H1 (cell line): ENCODE results near the gene KIF5A. TPM values are rescaled to one million over a fixed set of nuclear protein-coding genes. Genes with fewer than 3 reads are reported as not detected.

Source experiments
- CTCF ChIA-PET: fragments of 300-600 bp; sonication (Branson Sonifier 250); formaldehyde crosslinking; loops from one replicate; lab custom pipeline; 2021; ENCODE audit not compliant: partially characterized antibody; lab: Charles Lee
- POLR2A ChIA-PET: fragments of 300-600 bp; sonication (Branson Sonifier 250); formaldehyde crosslinking; loops from one replicate; lab custom pipeline; 2021; ENCODE audit warnings: inconsistent platforms; ENCODE audit not compliant: partially characterized antibody; lab: Charles Lee
- DNase-seq, 2 experiments: peaks; one replicate each; pipeline versions ENCODE4 v3.0.0 to v3.0.0-alpha.2; 2010 to 2022; ENCODE audit warnings: low spot score in 2 of 2, low read depth in 1 of 2, mixed read lengths in 1 of 2
- FAIRE-seq: peaks from 2 replicates; lab custom pipeline; 2011; peaks lifted over from hg19 to GRCh38; lab: Jason Lieb, UNC
- H2AFZ ChIP-seq: 2 replicates; pipeline ENCODE4 v1.8.1; 2012; ENCODE audit warnings: low read length, inconsistent platforms
- H2AK5ac ChIP-seq: 2 replicates; pipeline ENCODE4 v1.6.1; 2013; ENCODE audit warnings: low read depth, low read length
- H2BK120ac ChIP-seq: replicated peaks from 2 replicates; pipeline ENCODE3; 2013; ENCODE audit warnings: low read depth, low read length, inconsistent platforms
- H2BK12ac ChIP-seq: 2 replicates; pipeline ENCODE4 v1.6.1; 2013; ENCODE audit warnings: low read depth, low read length
- H2BK15ac ChIP-seq: 2 replicates; pipeline ENCODE4 v1.6.1; 2013; ENCODE audit warnings: low read length
- H2BK20ac ChIP-seq: 2 replicates; pipeline ENCODE4 v1.6.1; 2013; ENCODE audit warnings: low read length
- H2BK5ac ChIP-seq: 2 replicates; pipeline ENCODE4 v1.6.1; 2013; ENCODE audit warnings: low read depth, low read length
- H3K14ac ChIP-seq: 2 replicates; pipeline ENCODE4 v1.6.1; 2013; ENCODE audit warnings: inconsistent platforms; ENCODE audit not compliant: insufficient read length
- H3K18ac ChIP-seq: 2 replicates; pipeline ENCODE4 v1.6.1; 2013; ENCODE audit warnings: low read length; ENCODE audit errors: extremely low read depth
- H3K23ac ChIP-seq: 2 replicates; pipeline ENCODE4 v1.6.1; 2013; ENCODE audit warnings: inconsistent platforms; ENCODE audit not compliant: insufficient read length
- H3K23me2 ChIP-seq: 2 replicates; pipeline ENCODE4 v1.6.1; 2013; ENCODE audit warnings: low read depth, low read length
- H3K27ac ChIP-seq: 2 replicates; pipeline ENCODE4 v1.6.1; 2011; ENCODE audit warnings: low read depth, low read length, inconsistent platforms
- H3K27me3 ChIP-seq, 4 experiments: replicated peaks in 1 of 4; 1 replicate in 1 of 4; 2 replicates in 3 of 4; pipeline versions ENCODE4 v1.6.1 to v1.8.1; 2011 to 2013; ENCODE audit warnings: low read length in 3 of 4, mild to moderate bottlenecking in 3 of 4, inconsistent platforms in 2 of 4, mixed read lengths in 2 of 4, moderate library complexity in 1 of 4; ENCODE audit not compliant: control insufficient read depth in 3 of 4, insufficient read depth in 3 of 4; ENCODE audit errors: extremely low read depth in 1 of 4
- H3K36me3 ChIP-seq, 4 experiments: 2 replicates each; pipeline versions ENCODE4 v1.6.1 to v1.8.1; 2011 to 2013; ENCODE audit warnings: mild to moderate bottlenecking in 4 of 4, low read length in 3 of 4, moderate library complexity in 2 of 4, control low read depth in 1 of 4, inconsistent platforms in 1 of 4; ENCODE audit not compliant: insufficient read depth in 4 of 4, control insufficient read depth in 2 of 4
- H3K4ac ChIP-seq: replicated peaks from 2 replicates; pipeline ENCODE3; 2013; ENCODE audit warnings: low read length, low read depth, mixed read lengths, inconsistent platforms; ENCODE audit not compliant: insufficient read length
- H3K4me1 ChIP-seq, 4 experiments: replicated peaks in 1 of 4; 1 replicate in 1 of 4; 2 replicates in 3 of 4; pipeline versions ENCODE4 v1.6.1 to v1.8.1; 2011 to 2013; ENCODE audit warnings: low read length in 3 of 4, inconsistent platforms in 2 of 4, mixed read lengths in 1 of 4; ENCODE audit not compliant: insufficient read depth in 4 of 4, control insufficient read depth in 3 of 4
- H3K4me2 ChIP-seq, 2 experiments: 2 replicates each; pipeline versions ENCODE4 v1.6.1 to v1.8.1; 2011 to 2013; ENCODE audit warnings: low read depth in 2 of 2, low read length in 2 of 2, control low read depth in 1 of 2, inconsistent platforms in 1 of 2, mild to moderate bottlenecking in 1 of 2; ENCODE audit not compliant: insufficient read depth in 1 of 2
- H3K4me3 ChIP-seq, 4 experiments: fragments of 200-600, 300-600 bp in 1 of 4; sonication (generic), shearing (Covaris generic), sonication (Bioruptor Twin) in 1 of 4; 2 replicates each; pipeline versions ENCODE4 v1.5.1 to v1.8.1; 2011 to 2016; ENCODE audit warnings: low read length in 4 of 4, low read depth in 3 of 4, control low read depth in 2 of 4, inconsistent platforms in 2 of 4, mild to moderate bottlenecking in 2 of 4, mixed read lengths in 1 of 4, moderate library complexity in 1 of 4; ENCODE audit not compliant: insufficient read depth in 2 of 4; ENCODE audit errors: extremely low read depth in 1 of 4
- H3K56ac ChIP-seq: replicated peaks from 2 replicates; pipeline ENCODE3; 2013; ENCODE audit warnings: low read depth, mild to moderate bottlenecking, mixed read lengths, low read length, inconsistent platforms; ENCODE audit not compliant: insufficient read length
- H3K79me1 ChIP-seq: 2 replicates; pipeline ENCODE4 v1.6.1; 2013; ENCODE audit warnings: low read depth, low read length, control low read depth
- H3K79me2 ChIP-seq, 2 experiments: 2 replicates each; pipeline versions ENCODE4 v1.6.1 to v1.8.1; 2012 to 2013; ENCODE audit warnings: low read length in 2 of 2, mild to moderate bottlenecking in 2 of 2, inconsistent platforms in 1 of 2; ENCODE audit not compliant: insufficient read depth in 2 of 2, control insufficient read depth in 1 of 2
- H3K9ac ChIP-seq, 4 experiments: replicated peaks in 1 of 4; 1 replicate in 1 of 4; 2 replicates in 3 of 4; pipeline versions ENCODE4 v1.6.1 to v1.8.1; 2011 to 2013; ENCODE audit warnings: low read depth in 3 of 4, low read length in 3 of 4, control low read depth in 2 of 4, mild to moderate bottlenecking in 2 of 4, moderate library complexity in 2 of 4, inconsistent platforms in 1 of 4; ENCODE audit errors: extremely low read depth in 1 of 4
- H3K9me3 ChIP-seq, 2 experiments: 2 replicates each; pipeline versions ENCODE4 v1.6.1 to v1.8.1; 2012 to 2013; ENCODE audit warnings: mild to moderate bottlenecking in 2 of 2, moderate library complexity in 2 of 2, control low read depth in 1 of 2, inconsistent platforms in 1 of 2, low read depth in 1 of 2, low read length in 1 of 2, mixed read lengths in 1 of 2; ENCODE audit not compliant: insufficient read depth in 2 of 2
- H4K20me1 ChIP-seq, 2 experiments: replicated peaks in 1 of 2; 2 replicates each; pipeline versions ENCODE3 to v1.8.1; 2011 to 2013; ENCODE audit warnings: inconsistent platforms in 2 of 2, low read length in 2 of 2, mild to moderate bottlenecking in 1 of 2; ENCODE audit not compliant: insufficient read depth in 2 of 2, control insufficient read depth in 1 of 2
- H4K5ac ChIP-seq: 2 replicates; pipeline ENCODE4 v1.6.1; 2013; ENCODE audit warnings: low read length, low read depth, mixed read lengths, inconsistent platforms; ENCODE audit not compliant: insufficient read length
- H4K8ac ChIP-seq: 2 replicates; pipeline ENCODE4 v1.8.0; 2013; ENCODE audit warnings: mild to moderate bottlenecking, moderate library complexity, low read length, inconsistent platforms; ENCODE audit not compliant: insufficient read depth; ENCODE audit errors: extremely low read depth
- H4K91ac ChIP-seq: replicated peaks from 2 replicates; pipeline ENCODE3; 2013; ENCODE audit warnings: low read length, mixed read lengths, inconsistent platforms; ENCODE audit not compliant: insufficient read length
- HDAC2 ChIP-seq, 2 experiments: fragments of 300-600 bp in 1 of 2; sonication (generic) in 1 of 2; IDR thresholded peaks; 2 replicates each; pipeline ENCODE4 v1.6.1; 2011 to 2012; ENCODE audit warnings: low read depth in 2 of 2, low read length in 2 of 2, mild to moderate bottlenecking in 2 of 2, moderate library complexity in 2 of 2, borderline replicate concordance in 1 of 2, inconsistent platforms in 1 of 2
- HDAC6 ChIP-seq: IDR thresholded peaks from one replicate; pipeline ENCODE4 v1.7.1; 2012; ENCODE audit warnings: low read depth, mild to moderate bottlenecking, inconsistent platforms, low read length, moderate library complexity
- NANOG ChIP-seq: IDR thresholded peaks from 2 replicates; pipeline ENCODE4 v1.6.1; 2011; ENCODE audit warnings: low read length, low read depth, mild to moderate bottlenecking, inconsistent platforms; ENCODE audit not compliant: insufficient read depth, poor library complexity, severe bottlenecking
- SAP30 ChIP-seq: fragments of 300-600 bp; sonication (generic); IDR thresholded peaks from 2 replicates; pipeline ENCODE4 v1.7.1; 2012; ENCODE audit warnings: low read length, moderate library complexity, mild to moderate bottlenecking, inconsistent platforms; ENCODE audit not compliant: insufficient read depth, insufficient replicate concordance
- SIRT6 ChIP-seq: IDR thresholded peaks from one replicate; pipeline ENCODE4 v1.7.1; 2012; ENCODE audit warnings: low read length, inconsistent platforms
- TAF7 ChIP-seq: optimal IDR thresholded peaks from 2 replicates; pipeline ENCODE3; 2011; ENCODE audit warnings: low read depth, mild to moderate bottlenecking, inconsistent platforms, low read length, moderate library complexity, borderline replicate concordance
- WGBS, 2 experiments: shearing (Covaris generic) in 1 of 2; methylation state at CpG; one replicate each; pipeline versions ENCODE4 v1.1.6 to v1.1.7; 2013 to 2015; ENCODE audit warnings: low lambda C conversion rate in 2 of 2, mixed read lengths in 2 of 2, inconsistent platforms in 1 of 2, low coverage in 1 of 2, missing lambda C conversion rate in 1 of 2; ENCODE audit not compliant: insufficient replicate concordance in 2 of 2, insufficient coverage in 1 of 2, insufficient read length in 1 of 2; ENCODE audit errors: extremely low coverage in 1 of 2, missing lambda C conversion rate in 1 of 2; 5-methylcytosine and 5-hydroxymethylcytosine counted together
- polyA plus RNA-seq, 7 experiments: library from polyadenylated mRNA; depleted of rRNA in 3 of 7; stranded (reverse) in 5 of 7; unstranded in 2 of 7; fragments of >200 nt in 5 of 7; fragments of 200-250 nt in 2 of 7; gene quantifications; 1 replicate in 5 of 7; 2 replicates in 1 of 7; 4 replicates in 1 of 7; pipeline versions ENCODE4 v1.2.1 to v1.2.3, GENCODE V29; 2011 to 2013; ENCODE audit warnings: missing spikeins in 2 of 7, mixed read lengths in 2 of 7
- total RNA-seq: library from RNA; stranded (reverse); fragmentation: NEBNext Ultra II Directional; extraction: Animal tissue kit (Norgen Biotek cat#: 25700); gene quantifications from 2 replicates; pipeline ENCODE4 v1.2.1, GENCODE V29; 2021

The KIF5A gene
- total and polyA plus RNA-seq, 2 of the 8 experiments (the other 6 are each of a cell fraction or from before 2014, with no cell fraction given): 10.7 to 21.9 TPM

- H3K56ac ChIP-seq: no peak overlapping the region
- no peak overlapping the region for H2BK5ac ChIP-seq
- WGBS, 2 experiments: 84% methylated on average over 12 of the region's 12 CpGs; no CpG with 5 or more reads in 1 of the 2 experiments
- POLR2A ChIA-PET: interaction anchor here (0.8 to 7.7 kb wide), 14 partner anchors 8 to 147 kb away, joined by 3 to 60 read pairs (median 4); partner anchors contain the start of genes AGAP2 and PIP4K2C
- peaks cover 2 to 31% (median 20%) of the 10 kb centered on the region in 4 experiments for H3K27me3 ChIP-seq
- H2AK5ac ChIP-seq: no peak overlapping the region
- H3K18ac ChIP-seq: no peak overlapping the region
- H3K9ac ChIP-seq: no peak overlapping the region
- peaks cover 7 to 17% (median 12%) of the 10 kb centered on the region in 4 experiments for H3K4me1 ChIP-seq
- no peaks in the 10 kb centered on the region for H4K20me1 ChIP-seq
- CTCF ChIA-PET: interaction anchor here (0.7 to 12.5 kb wide), 14 partner anchors 8 to 348 kb away, joined by 3 to 124 read pairs (median 6); partner anchors contain the start of genes B4GALNT1, OS9 and PIP4K2C
- H4K5ac ChIP-seq: no peak overlapping the region
- H3K4me3 ChIP-seq: no peak overlapping the region
- no peaks in the 10 kb centered on the region; the same call in 1 of the 2 replicates for H3K79me1 ChIP-seq
- H2BK120ac ChIP-seq: no peak overlapping the region
- DNase-seq (no peak), FAIRE-seq (no peak)
- no peak overlapping the region for H2BK20ac ChIP-seq
- H3K23ac ChIP-seq: no peak overlapping the region
- no peak overlapping the region for H2BK15ac ChIP-seq
- H3K79me2 ChIP-seq: peaks cover 0 to 10% of the 10 kb centered on the region in 2 experiments; a peak in 1 of 4 replicates
- H3K4ac ChIP-seq: no peak overlapping the region
- H3K36me3 ChIP-seq: peaks cover 0 to 5% (median 3%) of the 10 kb centered on the region in 4 experiments; a peak in 3 of 8 replicates
- H4K8ac ChIP-seq: no peak overlapping the region
- H3K23me2 ChIP-seq: peaks cover 30% of the 10 kb centered on the region
- no peak overlapping the region for H4K91ac ChIP-seq
- H3K9me3 ChIP-seq: no peaks in the 10 kb centered on the region
- H2AFZ ChIP-seq: no peak overlapping the region
- TF ChIP-seq NANOG: no peak
- TF ChIP-seq HDAC2 (IDR thresholded peaks at IDR 0.05; ENCODE audit: borderline replicate concordance in 1 of 2, low read depth in 2 of 2, low read length in 2 of 2): no peak
- TF ChIP-seq SIRT6: no peak
- no peak for TF ChIP-seq SAP30
- TF ChIP-seq TAF7: no peak
- TF ChIP-seq HDAC6: no peak
- TF ChIP-seq, all 59 proteins: peak for 0
- no peak overlapping the region for H3K14ac ChIP-seq
- peak overlapping the region; percentile 35; the same call in 1 of the 2 replicates for H2BK12ac ChIP-seq
- H3K27ac ChIP-seq: no peak overlapping the region
- peak overlapping the region in 1 of 2 experiments; percentile 97; a peak in 1 of 4 replicates for H3K4me2 ChIP-seq
These were observed 58.3 kb downstream of the KIF5A start for GRCh38 chr12:57607958-57608663.
